CD14-positive monocyte (primary cell): Measurements from ENCODE around the gene FHIT. TPM values are rescaled to one million over a fixed set of nuclear protein-coding genes. Genes with fewer than 3 reads are reported as not detected.

Experiments
- DNase-seq, 3 donors: peaks; one replicate each; pipeline ENCODE4 v3.0.0-alpha.2; 2011 to 2022
- H2AFZ ChIP-seq: 2 replicates; pipeline ENCODE4 v1.6.0; 2012; ENCODE audit warnings: mild to moderate bottlenecking, low read depth, low read length, inconsistent platforms; ENCODE audit not compliant: insufficient read depth, poor library complexity, severe bottlenecking
- H3K27ac ChIP-seq, 2 donors: 1 replicate in 1 of 2; 2 replicates in 1 of 2; pipeline ENCODE4 v1.5.1; 2012 to 2013; ENCODE audit warnings: low read length in 2 of 2, control low read depth in 1 of 2, inconsistent platforms in 1 of 2, low read depth in 1 of 2, mild to moderate bottlenecking in 1 of 2
- H3K27me3 ChIP-seq, 2 donors: one replicate each; pipeline versions ENCODE4 v1.6.0 to v1.6.1; 2011 to 2013; ENCODE audit warnings: low read length in 2 of 2; ENCODE audit not compliant: control insufficient read depth in 2 of 2, insufficient read depth in 2 of 2
- H3K36me3 ChIP-seq, 2 donors: replicated peaks in 1 of 2; 1 replicate in 1 of 2; 2 replicates in 1 of 2; pipeline versions ENCODE4 v1.5.1 to v1.6.1; 2012 to 2013; ENCODE audit warnings: low read length in 2 of 2, control low read depth in 1 of 2, inconsistent platforms in 1 of 2, mild to moderate bottlenecking in 1 of 2; ENCODE audit not compliant: insufficient read depth in 2 of 2, control insufficient read depth in 1 of 2
- H3K4me1 ChIP-seq, 2 donors: 1 replicate in 1 of 2; 2 replicates in 1 of 2; pipeline versions ENCODE4 v1.5.1 to v1.6.1; 2012 to 2013; ENCODE audit warnings: low read length in 2 of 2, control low read depth in 1 of 2, inconsistent platforms in 1 of 2, mild to moderate bottlenecking in 1 of 2, moderate library complexity in 1 of 2; ENCODE audit not compliant: insufficient read depth in 2 of 2, control insufficient read depth in 1 of 2
- H3K4me2 ChIP-seq: replicated peaks from 2 replicates; pipeline ENCODE3; 2012; ENCODE audit warnings: low read length, moderate library complexity, mild to moderate bottlenecking; ENCODE audit not compliant: poor library complexity, severe bottlenecking; ENCODE audit errors: extremely low read depth
- H3K4me3 ChIP-seq, 3 experiments: fragments of 200-600 bp in 1 of 3; sonication (generic) in 1 of 3; replicated peaks in 1 of 3; 1 replicate in 2 of 3; 2 replicates in 1 of 3; pipeline ENCODE4 v1.5.1; 2011 to 2013; ENCODE audit warnings: low read length in 3 of 3, mild to moderate bottlenecking in 3 of 3, control low read depth in 2 of 3, low read depth in 2 of 3, inconsistent platforms in 1 of 3, moderate library complexity in 1 of 3
- H3K79me2 ChIP-seq: 2 replicates; pipeline ENCODE4 v1.6.0; 2012; ENCODE audit warnings: mild to moderate bottlenecking, control low read depth, inconsistent platforms, low read length, moderate library complexity; ENCODE audit not compliant: insufficient read depth
- H3K9ac ChIP-seq: 2 replicates; pipeline ENCODE4 v1.6.0; 2017; ENCODE audit warnings: low read length, mild to moderate bottlenecking; ENCODE audit not compliant: insufficient read depth, poor library complexity, severe bottlenecking
- H3K9me3 ChIP-seq, 2 donors: replicated peaks in 1 of 2; 1 replicate in 1 of 2; 2 replicates in 1 of 2; pipeline versions ENCODE4 v1.5.1 to v1.6.1; 2012 to 2013; ENCODE audit warnings: low read length in 2 of 2, control low read depth in 1 of 2; ENCODE audit not compliant: control insufficient read depth in 1 of 2, insufficient read depth in 1 of 2
- H4K20me1 ChIP-seq: 2 replicates; pipeline ENCODE4 v1.6.0; 2012; ENCODE audit warnings: mild to moderate bottlenecking, low read length, control low read depth, moderate library complexity; ENCODE audit not compliant: insufficient read depth
- H3K27ac Mint-ChIP-seq, 7 donors: one replicate each; pipeline ENCODE4 v1.8.0; 2020; ENCODE audit warnings: mild to moderate bottlenecking in 7 of 7, mixed read lengths in 7 of 7, moderate library complexity in 6 of 7, inconsistent platforms in 2 of 7
- H3K27me3 Mint-ChIP-seq, 3 donors: one replicate each; pipeline ENCODE4 v1.8.0; 2021 to 2022; ENCODE audit warnings: low read depth in 3 of 3, mild to moderate bottlenecking in 3 of 3, mixed read lengths in 3 of 3, moderate library complexity in 3 of 3, inconsistent platforms in 1 of 3
- H3K36me3 Mint-ChIP-seq, 2 donors: one replicate each; pipeline ENCODE4 v1.8.0; 2020; ENCODE audit warnings: mixed read lengths in 2 of 2, inconsistent platforms in 1 of 2, mild to moderate bottlenecking in 1 of 2
- H3K4me1 Mint-ChIP-seq: one replicate; pipeline ENCODE4 v1.8.0; 2020; ENCODE audit warnings: mild to moderate bottlenecking, mixed read lengths
- H3K4me3 Mint-ChIP-seq, 2 donors: one replicate each; pipeline ENCODE4 v1.8.0; 2020; ENCODE audit warnings: mild to moderate bottlenecking in 2 of 2, mixed read lengths in 2 of 2, moderate library complexity in 1 of 2
- H3K9me3 Mint-ChIP-seq, 7 donors: one replicate each; pipeline ENCODE4 v1.8.0; 2020 to 2022; ENCODE audit warnings: mixed read lengths in 7 of 7, mild to moderate bottlenecking in 6 of 7, moderate library complexity in 6 of 7, inconsistent platforms in 2 of 7
- WGBS: methylation state at CpG from one replicate; pipeline ENCODE4 v1.1.5; 2013; ENCODE audit warnings: missing lambda C conversion rate; ENCODE audit not compliant: insufficient coverage; 5-methylcytosine and 5-hydroxymethylcytosine counted together
- intact Hi-C, 2 donors: fragments of 100-400 bp; cut with micrococcal nuclease; formaldehyde crosslinking; loops; one replicate each; pipeline versions ENCODE4 v1.15.0 to v1.15.1; 2023
- polyA plus RNA-seq, 3 donors: library from polyadenylated mRNA; depleted of rRNA in 1 of 3; unstranded in 2 of 3; stranded (reverse) in 1 of 3; fragments of 300-500 nt in 2 of 3; fragments of >200 nt in 1 of 3; fragmentation: Illumina TruSeq in 2 of 3; gene quantifications; 1 replicate in 2 of 3; 2 replicates in 1 of 3; pipeline ENCODE4 v1.2.3, GENCODE V29; 2012 to 2021
- TF ChIP-seq, protein P1 (sequence below): fragments of 200-600 bp; IDR thresholded peaks from one replicate; pipeline ENCODE4 v1.8.0; 2022; ENCODE audit warnings: antibody characterized with exemption, mild to moderate bottlenecking

The FHIT gene
- polyA plus RNA-seq, 3 donors, result 1.7 to 3.4 (median 3.2) TPM

- Mint-ChIP-seq H3K9me3 (no peaks in the 10 kb centered on the region), H3K27me3 (no peaks in the 10 kb centered on the region), H3K27ac (no peak overlapping the region), H3K4me1 (peaks cover 16% of the 10 kb centered on the region), H3K36me3 (no peaks in the 10 kb centered on the region), H3K4me3 (no peak overlapping the region)
- no peak for DNase-seq
- Histone ChIP-seq H3K9me3 (no peaks in the 10 kb centered on the region), H3K4me3 (no peak overlapping the region), H4K20me1 (no peaks in the 10 kb centered on the region), H3K27me3 (no peaks in the 10 kb centered on the region), H3K9ac (no peak overlapping the region), H3K27ac (no peak overlapping the region), H3K79me2 (no peaks in the 10 kb centered on the region), H3K36me3 (no peaks in the 10 kb centered on the region), H3K4me2 (peak overlapping the region; percentile 62), H2AFZ (no peak overlapping the region), H3K4me1 (peaks cover 8 to 11% of the 10 kb centered on the region in 2 donors)
- WGBS, result no CpG with 5 or more reads among the region's 3 CpGs
- intact Hi-C loops, result no loop called here
- TF ChIP-seq, protein P1, sequence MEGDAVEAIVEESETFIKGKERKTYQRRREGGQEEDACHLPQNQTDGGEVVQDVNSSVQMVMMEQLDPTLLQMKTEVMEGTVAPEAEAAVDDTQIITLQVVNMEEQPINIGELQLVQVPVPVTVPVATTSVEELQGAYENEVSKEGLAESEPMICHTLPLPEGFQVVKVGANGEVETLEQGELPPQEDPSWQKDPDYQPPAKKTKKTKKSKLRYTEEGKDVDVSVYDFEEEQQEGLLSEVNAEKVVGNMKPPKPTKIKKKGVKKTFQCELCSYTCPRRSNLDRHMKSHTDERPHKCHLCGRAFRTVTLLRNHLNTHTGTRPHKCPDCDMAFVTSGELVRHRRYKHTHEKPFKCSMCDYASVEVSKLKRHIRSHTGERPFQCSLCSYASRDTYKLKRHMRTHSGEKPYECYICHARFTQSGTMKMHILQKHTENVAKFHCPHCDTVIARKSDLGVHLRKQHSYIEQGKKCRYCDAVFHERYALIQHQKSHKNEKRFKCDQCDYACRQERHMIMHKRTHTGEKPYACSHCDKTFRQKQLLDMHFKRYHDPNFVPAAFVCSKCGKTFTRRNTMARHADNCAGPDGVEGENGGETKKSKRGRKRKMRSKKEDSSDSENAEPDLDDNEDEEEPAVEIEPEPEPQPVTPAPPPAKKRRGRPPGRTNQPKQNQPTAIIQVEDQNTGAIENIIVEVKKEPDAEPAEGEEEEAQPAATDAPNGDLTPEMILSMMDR, result no peak
These were observed 1241.2 kb downstream of the FHIT start for GRCh38 chr3:60009931-60010478.

DNA sequence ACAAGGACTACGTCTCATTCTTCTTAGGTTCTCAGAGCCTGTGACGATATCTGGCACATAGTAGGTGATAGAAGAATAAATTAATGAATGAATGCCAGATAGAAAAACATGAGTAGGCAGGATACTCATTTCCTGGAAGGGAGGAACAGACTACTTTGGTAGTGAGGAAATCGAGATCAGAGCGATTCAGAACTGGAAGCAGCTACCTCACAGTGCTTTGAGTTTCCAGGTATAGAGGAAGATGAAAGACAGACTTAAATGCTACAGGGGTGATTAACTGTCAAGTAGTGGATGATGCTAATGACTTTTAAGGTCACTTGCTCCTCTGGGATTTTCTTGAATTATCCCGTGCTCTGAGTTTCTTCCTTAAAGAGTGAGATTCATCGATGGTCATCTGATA lies 1249.9 kb downstream of the FHIT start:
- H3K36me3 Mint-ChIP-seq, result no peaks in the 10 kb centered on the region
- H3K4me1 ChIP-seq, result no peaks in the 10 kb centered on the region
- no peak overlapping the region for H3K27ac Mint-ChIP-seq

More for the DNA sequence above, 1249.9 kb downstream of the FHIT start:
- Histone ChIP-seq H2AFZ (no peak overlapping the region), H3K36me3 (no peaks in the 10 kb centered on the region), H3K4me2 (no peak overlapping the region), H4K20me1 (no peaks in the 10 kb centered on the region), H3K79me2 (no peaks in the 10 kb centered on the region), H3K27ac (no peak overlapping the region), H3K9ac (no peak overlapping the region), H3K27me3 (no peaks in the 10 kb centered on the region), H3K4me3 (no peak overlapping the region), H3K9me3 (no peaks in the 10 kb centered on the region)
- TF ChIP-seq, protein P1, result no peak
- Mint-ChIP-seq H3K4me3 (no peak overlapping the region), H3K4me1 (no peaks in the 10 kb centered on the region), H3K9me3 (peaks cover 0 to 3% (median 0%) of the 10 kb centered on the region in 7 donors), H3K27me3 (no peaks in the 10 kb centered on the region)
- WGBS, result 100% methylated on average over 5 of the region's 6 CpGs
- intact Hi-C loops, result no loop called here
- DNase-seq, result no peak
